ENCODE measurements around the gene DCP1B.

DCP1B gene

GRCh38 chr12:1927051-1927680, 77.1 kb downstream of the DCP1B start:
- H3K36me3 ChIP-seq (ENCODE audit: low read length) = no peaks in the 10 kb centered on the region
- H3K79me2 ChIP-seq (ENCODE audit: insufficient read depth, low read length) = no peaks in the 10 kb centered on the region
- no peaks in the 10 kb centered on the region for H3K27me3 ChIP-seq (ENCODE audit: low read length)
- H4K20me1 ChIP-seq (ENCODE audit: low read depth, low read length) = no peaks in the 10 kb centered on the region
- no peak overlapping the region for H3K4me3 ChIP-seq (ENCODE audit: insufficient read depth, low read length, poor library complexity, severe bottlenecking)
- no peak overlapping the region for H3K4me2 ChIP-seq (ENCODE audit: low read depth, low read length, poor library complexity, severe bottlenecking)
- H2AFZ ChIP-seq (ENCODE audit: low read depth, low read length, severe bottlenecking) = no peak overlapping the region
- no peak overlapping the region for H3K9ac ChIP-seq (ENCODE audit: low read length)
- H3K9me3 ChIP-seq (ENCODE audit: insufficient read depth, low read length) = no peaks in the 10 kb centered on the region
- H3K9me2 ChIP-seq (replicated peaks; ENCODE audit: insufficient read depth, low read length) = no peaks in the 10 kb centered on the region
- no peak overlapping the region for H3K27ac ChIP-seq (ENCODE audit: low read depth, low read length)
- no peaks in the 10 kb centered on the region for H3F3A ChIP-seq (ENCODE audit: insufficient read depth)
- TF ChIP-seq CTCF (IDR thresholded peaks at IDR 0.05; ENCODE audit: insufficient read depth, low read length, poor library complexity, severe bottlenecking) = no peak
- TF ChIP-seq EZH2phosphoT487 (conservative IDR thresholded peaks at IDR 0.05; ENCODE audit: low read length) = no peak

GRCh38 chr12:1926251-1926657, 78.0 kb downstream of the DCP1B start:
- Histone ChIP-seq H3K79me2 (ENCODE audit: insufficient read depth, low read length) (no peaks in the 10 kb centered on the region), H3K9me3 (ENCODE audit: insufficient read depth, low read length) (no peaks in the 10 kb centered on the region), H3K9me2 (replicated peaks; ENCODE audit: insufficient read depth, low read length) (no peaks in the 10 kb centered on the region), H3K27ac (ENCODE audit: low read depth, low read length) (no peak overlapping the region), H4K20me1 (ENCODE audit: low read depth, low read length) (no peaks in the 10 kb centered on the region), H3F3A (ENCODE audit: insufficient read depth) (no peaks in the 10 kb centered on the region), H2AFZ (ENCODE audit: low read depth, low read length, severe bottlenecking) (no peak overlapping the region), H3K4me2 (ENCODE audit: low read depth, low read length, poor library complexity, severe bottlenecking) (no peak overlapping the region), H3K9ac (ENCODE audit: low read length) (no peak overlapping the region), H3K36me3 (ENCODE audit: low read length) (no peaks in the 10 kb centered on the region), H3K4me3 (ENCODE audit: insufficient read depth, low read length, poor library complexity, severe bottlenecking) (no peak overlapping the region), H3K27me3 (ENCODE audit: low read length) (no peaks in the 10 kb centered on the region)
- TF ChIP-seq CTCF (IDR thresholded peaks at IDR 0.05; ENCODE audit: insufficient read depth, low read length, poor library complexity, severe bottlenecking) (no peak), EZH2phosphoT487 (conservative IDR thresholded peaks at IDR 0.05; ENCODE audit: low read length) (no peak)

- Histone ChIP-seq H3K79me2 (ENCODE audit: insufficient read depth, low read length) (no peaks in the 10 kb centered on the region), H3K9me2 (replicated peaks; ENCODE audit: insufficient read depth, low read length) (no peaks in the 10 kb centered on the region), H3K27me3 (ENCODE audit: low read length) (no peaks in the 10 kb centered on the region), H3K4me3 (ENCODE audit: insufficient read depth, low read length, poor library complexity, severe bottlenecking) (no peak overlapping the region), H3K27ac (ENCODE audit: low read depth, low read length) (no peak overlapping the region), H3K9me3 (ENCODE audit: insufficient read depth, low read length) (no peaks in the 10 kb centered on the region), H2AFZ (ENCODE audit: low read depth, low read length, severe bottlenecking) (no peak overlapping the region), H3K4me2 (ENCODE audit: low read depth, low read length, poor library complexity, severe bottlenecking) (no peak overlapping the region), H3F3A (ENCODE audit: insufficient read depth) (no peaks in the 10 kb centered on the region), H3K9ac (ENCODE audit: low read length) (no peak overlapping the region), H3K36me3 (ENCODE audit: low read length) (no peaks in the 10 kb centered on the region), H4K20me1 (ENCODE audit: low read depth, low read length) (no peaks in the 10 kb centered on the region)
- no peak for TF ChIP-seq CTCF (IDR thresholded peaks at IDR 0.05; ENCODE audit: insufficient read depth, low read length, poor library complexity, severe bottlenecking)
- TF ChIP-seq EZH2phosphoT487 (conservative IDR thresholded peaks at IDR 0.05; ENCODE audit: low read length) = no peak
These were observed 78.6 kb downstream of the DCP1B start for GRCh38 chr12:1925684-1926006.

Data from SU-DHL-6 (cell line).